GM19193 (cell line): ENCODE data around the gene SLCO2A1.

Experiments
- POLR2A ChIP-seq: IDR thresholded peaks from 4 replicates; pipeline ENCODE4 v1.6.1; 2011; ENCODE audit not compliant: insufficient read depth, insufficient read length; ENCODE audit errors: extremely low read depth

The SLCO2A1 gene

GRCh38 chr3:133884054-133884886 is 145.5 kb downstream of the SLCO2A1 start:
- no peak for TF ChIP-seq POLR2A

- no peak for TF ChIP-seq POLR2A
Observed at GRCh38 chr3:133883641-133884040, 146.1 kb downstream of the SLCO2A1 start.

GRCh38 chr3:133882986-133883586 is 146.6 kb downstream of the SLCO2A1 start:
- no peak for TF ChIP-seq POLR2A

- no peak for TF ChIP-seq POLR2A
Observed at GRCh38 chr3:133881939-133882825, 147.5 kb downstream of the SLCO2A1 start.

GRCh38 chr3:133881492-133881891 is 148.2 kb downstream of the SLCO2A1 start:
- TF ChIP-seq POLR2A, result no peak

GRCh38 chr3:133880886-133881455 is 148.8 kb downstream of the SLCO2A1 start:
- no peak for TF ChIP-seq POLR2A

GRCh38 chr3:133880287-133880686 is 149.4 kb downstream of the SLCO2A1 start:
- no peak for TF ChIP-seq POLR2A

GRCh38 chr3:133878518-133878917 is 151.2 kb downstream of the SLCO2A1 start:
- TF ChIP-seq POLR2A, result no peak
